GM19238 (cell line): ENCODE results near the gene C12orf54.
"Not testable (repeated sequence)": the region's sequence is repeated elsewhere in the genome, so short reads cannot be mapped to it uniquely, and the experiment has no call there.

Source experiments
- DNase-seq: peaks from one replicate; pipeline ENCODE4 v3.0.0; 2011; ENCODE audit warnings: low spot score; ENCODE audit not compliant: insufficient read length

The C12orf54 gene

DNA sequence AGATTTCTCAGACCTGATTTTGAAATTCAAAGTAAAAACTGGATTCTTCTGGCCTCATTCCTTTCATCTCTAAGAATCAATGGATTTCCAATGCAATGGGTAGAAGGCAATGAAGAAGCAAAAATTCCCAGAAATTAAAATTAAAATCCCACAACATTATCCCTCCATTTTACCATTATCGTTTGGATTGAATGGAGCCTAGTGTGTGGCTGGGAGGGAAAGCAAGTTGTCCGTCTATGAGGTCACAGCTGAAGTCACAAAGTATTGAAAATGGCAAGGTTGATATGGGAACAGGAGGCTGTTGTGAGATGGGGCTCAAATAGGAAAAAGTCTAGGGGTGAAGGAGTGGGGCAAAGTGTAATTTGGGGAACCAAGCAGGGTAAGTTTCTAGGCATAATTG lies at the start of gene C12orf54:
C12orf54 (plus strand) TSS at position 301 of the 400 bp plus-strand sequence. CDS start 799 bp downstream, outside the sequence.
- no peak for DNase-seq

DNA sequence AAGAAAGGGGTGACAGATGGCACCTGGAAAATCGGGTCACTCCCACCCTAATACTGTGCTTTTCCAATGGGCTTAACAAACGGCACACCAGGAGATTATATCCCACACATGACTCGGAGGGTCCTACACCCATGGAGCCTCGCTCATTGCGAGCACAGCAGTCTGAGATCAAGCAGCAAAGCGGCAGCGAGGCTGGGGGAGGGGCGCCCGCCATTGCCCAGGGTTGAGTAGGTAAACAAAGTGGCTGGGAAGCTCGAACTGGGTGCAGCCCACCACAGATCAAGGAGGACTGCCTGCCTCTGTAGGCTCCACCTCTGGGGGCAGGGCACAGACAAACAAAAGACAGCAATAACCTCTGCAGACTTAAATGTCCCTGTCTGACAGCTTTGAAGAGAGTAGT lies 48.3 kb upstream of the C12orf54 start:
- DNase-seq, result not testable (repeated sequence)

DNA sequence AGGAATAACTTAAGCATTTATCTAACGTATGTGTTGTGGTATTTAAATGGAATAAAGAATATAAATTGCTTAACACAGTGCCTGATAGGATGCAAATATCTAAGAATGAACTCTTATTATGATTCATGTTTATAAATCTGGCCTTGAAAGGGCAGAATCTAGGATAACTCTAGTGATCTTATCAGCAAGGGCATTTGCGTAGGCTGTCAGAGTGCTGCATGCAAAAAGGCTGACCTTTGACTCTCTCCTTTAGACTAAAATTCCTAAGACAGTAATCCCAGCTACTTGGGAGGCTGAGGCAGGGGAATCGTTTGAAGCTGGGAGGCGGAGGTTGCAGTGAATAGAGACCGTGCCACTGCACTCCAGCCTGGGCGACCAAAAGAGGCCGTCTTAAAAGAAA lies 41.2 kb upstream of the C12orf54 start:
- DNase-seq, result no peak

DNA sequence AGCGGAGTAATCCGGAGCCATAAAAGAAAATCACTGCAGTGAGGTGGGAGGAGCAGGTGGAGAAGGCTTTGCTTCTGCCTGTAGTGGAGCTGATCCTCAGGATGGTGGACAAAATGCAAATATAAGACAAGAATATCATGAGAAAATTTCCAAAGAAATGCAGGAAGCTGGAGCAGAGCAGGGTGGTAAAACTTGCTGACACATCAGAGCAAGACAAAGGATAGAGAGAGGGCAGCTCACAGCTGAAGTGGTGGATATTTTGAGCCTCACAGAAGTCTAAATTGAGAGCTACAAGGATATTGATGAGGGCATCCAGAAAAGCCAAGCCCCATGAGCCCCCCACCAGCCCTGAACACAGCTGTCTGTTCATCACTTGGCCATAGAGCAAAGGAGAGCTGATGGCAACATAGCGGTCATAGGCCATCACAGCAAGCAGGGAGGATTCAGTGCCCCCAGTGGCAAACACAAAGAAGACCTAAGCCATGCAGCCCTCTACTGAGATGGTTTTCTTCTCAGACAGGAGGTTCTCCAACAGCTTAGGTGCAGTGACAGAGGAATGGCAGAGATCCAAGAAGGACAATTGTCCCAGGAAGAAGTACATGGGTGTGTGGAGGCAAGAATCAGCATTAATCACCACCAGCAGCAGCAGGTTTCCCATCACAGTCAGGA lies 40.0 kb upstream of the C12orf54 start:
- no peak for DNase-seq

DNA sequence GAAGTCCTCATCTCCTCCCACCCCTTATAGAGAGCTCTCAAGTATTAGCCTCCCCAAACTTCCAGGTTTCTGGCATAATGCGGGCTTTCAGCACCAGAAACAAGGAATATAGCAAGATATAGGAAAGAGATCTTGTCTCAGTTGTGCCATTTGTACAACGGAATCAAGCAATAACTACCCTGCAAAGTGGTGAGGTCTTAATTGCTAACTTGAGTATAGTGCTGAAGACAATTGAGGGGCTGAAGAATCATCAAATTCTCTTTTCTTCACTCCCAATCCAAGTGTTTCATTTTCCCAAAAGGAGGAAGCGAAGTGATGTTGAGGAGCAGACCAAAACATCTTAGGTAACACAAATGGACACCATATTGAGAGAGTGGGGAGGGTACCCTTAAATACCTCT lies 36.8 kb upstream of the C12orf54 start:
- no peak for DNase-seq

- no peak for DNase-seq
Measured at GRCh38 chr12:48446161-48446776, 36.0 kb upstream of the C12orf54 start.

- DNase-seq, result no peak
Measured at GRCh38 chr12:48447755-48448154, 34.5 kb upstream of the C12orf54 start.

DNA sequence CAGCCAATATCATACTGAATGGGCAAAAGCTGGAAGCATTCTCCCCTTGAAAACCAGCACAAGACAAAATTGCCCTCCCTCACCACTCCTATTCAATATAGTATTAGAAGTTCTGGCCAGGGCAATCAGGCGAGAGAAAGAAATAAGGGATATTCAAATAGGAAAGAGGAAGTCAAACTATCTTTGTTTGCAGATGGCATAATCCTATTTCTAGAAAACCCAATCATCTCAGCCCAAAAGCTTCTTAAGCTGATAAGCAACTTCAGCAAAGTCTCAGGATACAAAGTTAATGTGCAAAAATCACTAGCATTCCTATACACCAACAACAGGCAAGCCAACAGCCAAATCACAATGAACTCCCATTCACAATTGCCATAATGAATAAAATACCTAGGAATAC lies 30.9 kb upstream of the C12orf54 start:
- no peak for DNase-seq

DNA sequence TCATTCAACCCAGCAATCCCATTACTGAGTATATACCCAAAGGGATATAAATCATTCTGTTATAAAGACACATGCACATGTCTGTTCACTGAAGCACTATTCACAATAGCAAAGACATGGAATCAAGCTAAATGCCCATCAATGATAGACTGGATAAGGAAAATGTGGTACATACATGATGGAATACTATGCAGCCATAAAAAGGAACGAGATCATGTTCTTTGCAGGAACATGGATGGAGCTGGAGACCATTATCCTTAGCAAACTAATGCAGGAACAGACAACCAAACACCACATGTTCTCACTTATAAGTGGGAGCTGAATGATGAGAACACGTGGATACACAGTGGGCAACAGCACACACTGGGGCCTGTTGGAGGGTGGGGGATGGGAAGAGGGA lies 29.3 kb upstream of the C12orf54 start:
- DNase-seq, result not testable (repeated sequence)

DNA sequence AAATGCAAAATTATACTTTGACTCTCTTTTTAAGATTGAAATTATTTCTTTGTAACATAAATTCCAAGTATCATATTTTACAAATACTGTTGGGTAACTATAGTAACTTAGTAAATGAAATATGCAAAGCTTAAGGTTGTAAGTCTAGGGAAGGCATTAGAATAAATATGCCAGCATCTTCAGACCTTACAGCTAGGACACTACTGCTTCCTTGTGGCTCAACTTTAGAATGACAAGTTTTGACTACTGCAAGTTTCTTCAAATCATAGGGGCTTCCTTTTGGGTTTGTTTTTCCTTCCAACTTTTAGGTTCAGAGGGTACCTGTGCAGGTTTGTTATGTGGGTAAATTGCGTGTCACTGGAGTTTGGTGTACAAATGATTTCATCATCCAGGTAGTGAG lies 27.6 kb upstream of the C12orf54 start:
- DNase-seq, result no peak

DNA sequence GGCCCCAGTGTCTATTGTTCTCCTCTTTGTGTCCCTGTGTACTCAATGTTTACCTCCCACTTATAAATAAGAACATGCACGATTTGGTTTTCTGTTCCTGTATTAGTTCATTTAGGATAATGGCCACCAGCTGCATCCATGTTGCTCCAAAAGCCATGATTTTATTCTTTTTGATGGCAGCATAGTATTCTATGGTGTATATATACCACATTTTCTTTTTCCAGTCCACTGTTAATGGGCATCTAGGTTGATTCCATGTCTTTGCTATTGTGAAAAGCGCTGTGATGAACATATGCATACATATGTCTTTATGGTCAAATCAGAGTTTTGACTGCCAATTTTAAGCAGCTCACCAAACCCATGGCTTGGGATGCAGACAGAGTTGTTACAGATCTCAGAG lies 27.2 kb upstream of the C12orf54 start:
- DNase-seq, result no peak

- DNase-seq, result no peak
Measured at GRCh38 chr12:48459259-48459658, 23.0 kb upstream of the C12orf54 start.

DNA sequence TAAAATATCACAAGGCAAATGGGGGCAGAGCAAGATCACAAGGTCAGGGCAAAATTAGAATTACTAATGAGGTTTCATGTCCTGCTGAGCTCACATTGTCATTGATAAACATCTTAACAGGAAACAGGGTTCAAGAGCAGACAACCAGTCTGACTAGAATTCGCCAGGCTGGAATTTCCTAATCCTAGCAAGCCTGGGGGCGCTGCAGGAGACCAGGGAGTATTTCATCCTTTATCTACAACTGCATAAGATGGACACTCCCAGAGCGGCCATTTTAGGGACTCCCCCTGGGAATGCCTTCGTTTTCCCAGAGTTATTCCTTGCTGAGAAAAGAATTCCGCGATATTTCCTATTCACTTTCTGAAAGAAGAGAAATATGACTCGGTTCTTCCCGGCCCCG lies 13.3 kb upstream of the C12orf54 start:
- DNase-seq, result not testable (repeated sequence)

DNA sequence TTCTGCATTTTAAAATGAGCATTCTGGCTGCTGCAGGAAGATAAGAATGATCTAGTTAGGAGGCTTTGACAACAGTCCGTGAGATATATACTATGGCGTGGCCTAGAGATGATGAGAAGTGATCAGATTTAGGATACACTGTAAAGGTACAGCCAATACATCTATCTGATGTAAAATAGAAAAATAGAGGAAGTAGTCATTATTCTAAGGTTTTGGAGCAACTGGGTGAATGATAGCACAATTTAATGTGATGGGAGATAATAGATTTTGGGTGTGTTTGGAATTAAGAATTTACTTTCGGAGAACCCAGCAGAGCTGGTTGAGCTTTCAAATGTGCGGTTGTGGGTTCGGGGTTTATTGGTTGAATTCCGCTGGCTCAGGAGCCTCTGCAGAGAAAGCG lies 10.0 kb upstream of the C12orf54 start, which contains the start of gene ANP32D:
ANP32D (plus strand) TSS at position 301 of the 400 bp plus-strand sequence. CDS start 106 bp downstream, outside the sequence.
- no peak for DNase-seq

DNA sequence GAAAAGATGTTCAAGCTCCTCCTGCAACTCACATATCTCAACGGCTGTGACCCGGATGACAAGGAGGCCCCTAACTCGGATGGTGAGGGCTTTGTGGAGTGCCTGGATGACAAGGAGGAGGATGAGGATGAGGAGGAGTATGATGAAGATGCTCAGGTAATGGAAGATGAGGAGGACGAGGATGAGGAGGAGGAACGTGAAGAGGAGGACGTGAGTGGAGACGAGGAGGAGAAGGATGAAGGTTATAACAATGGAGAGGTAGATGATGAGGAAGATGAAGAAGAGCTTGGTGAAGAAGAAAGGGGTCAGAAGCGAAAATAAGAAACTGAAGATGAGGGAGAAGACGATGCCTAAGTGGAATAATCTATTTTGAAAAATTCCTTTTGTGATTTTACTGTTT lies 9.2 kb upstream of the C12orf54 start:
- no peak for DNase-seq

- DNase-seq, result not testable (repeated sequence)
Measured at GRCh38 chr12:48474497-48474896, 7.8 kb upstream of the C12orf54 start.

DNA sequence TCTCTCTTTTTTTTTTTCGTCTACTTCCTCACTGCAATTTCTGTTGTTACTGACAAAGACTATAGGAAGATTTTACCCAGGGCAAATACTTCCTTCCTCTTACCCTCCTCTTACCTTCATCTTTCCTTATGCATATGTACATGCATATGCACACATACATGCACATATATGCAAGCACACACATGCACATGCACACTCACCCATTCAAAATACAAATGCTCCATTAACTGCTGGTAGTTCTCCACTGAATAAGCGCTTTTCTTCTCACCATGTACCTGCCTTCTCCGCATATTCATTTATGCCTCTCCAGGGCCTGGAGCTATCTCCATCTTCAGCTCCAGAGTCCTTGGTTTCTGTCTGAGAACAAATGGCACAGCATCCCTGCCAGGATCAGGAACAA lies 632 bp downstream of the C12orf54 start:
- no peak for DNase-seq

DNA sequence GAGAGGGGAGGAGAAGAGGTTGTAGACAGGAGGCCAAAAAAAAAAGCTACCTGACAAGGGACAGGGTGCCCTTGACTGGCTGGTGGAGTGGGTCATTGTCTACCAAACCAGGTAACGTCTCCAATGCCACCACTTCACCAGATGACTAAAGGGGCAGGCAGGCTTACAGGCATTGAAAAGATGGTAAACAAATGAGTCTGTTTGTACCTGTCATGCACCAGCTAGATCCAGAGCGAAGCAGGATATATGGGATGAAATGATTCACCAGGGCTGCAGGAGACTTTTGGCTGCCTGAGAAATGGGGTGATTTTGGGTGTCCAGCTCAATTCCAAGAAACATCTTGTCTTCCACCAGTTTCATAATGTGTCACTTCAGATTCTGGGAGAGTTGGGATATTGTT lies 4.0 kb downstream of the C12orf54 start:
- no peak for DNase-seq

DNA sequence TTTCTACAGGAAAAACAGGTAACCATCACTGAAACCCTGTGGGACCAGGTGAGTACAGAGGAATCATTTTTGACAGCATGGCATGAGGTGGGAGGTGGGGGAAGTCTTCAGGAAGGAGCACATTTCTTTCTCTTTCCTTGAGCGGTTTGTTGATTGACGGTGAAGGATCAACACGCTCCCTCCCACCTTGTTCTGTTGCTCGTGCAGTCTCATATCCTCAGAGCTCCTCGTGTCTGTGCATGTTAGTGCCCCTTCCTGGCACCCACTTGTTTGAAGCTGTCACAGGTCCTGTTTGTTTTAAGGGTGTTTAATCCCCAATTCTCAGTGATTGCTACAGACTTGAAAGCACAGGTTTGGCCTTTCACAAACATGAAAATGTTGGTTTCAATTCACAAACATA lies 4.4 kb downstream of the C12orf54 start:
- no peak for DNase-seq

GRCh38 chr12:48489012-48489411 lies 6.7 kb downstream of the C12orf54 start:
- DNase-seq, result peak; percentile 8

- DNase-seq, result not testable (repeated sequence)
Measured at GRCh38 chr12:48489456-48489855, 7.2 kb downstream of the C12orf54 start.

- not testable (repeated sequence) for DNase-seq
Measured at GRCh38 chr12:48500281-48500680, 18.0 kb downstream of the C12orf54 start.

DNA sequence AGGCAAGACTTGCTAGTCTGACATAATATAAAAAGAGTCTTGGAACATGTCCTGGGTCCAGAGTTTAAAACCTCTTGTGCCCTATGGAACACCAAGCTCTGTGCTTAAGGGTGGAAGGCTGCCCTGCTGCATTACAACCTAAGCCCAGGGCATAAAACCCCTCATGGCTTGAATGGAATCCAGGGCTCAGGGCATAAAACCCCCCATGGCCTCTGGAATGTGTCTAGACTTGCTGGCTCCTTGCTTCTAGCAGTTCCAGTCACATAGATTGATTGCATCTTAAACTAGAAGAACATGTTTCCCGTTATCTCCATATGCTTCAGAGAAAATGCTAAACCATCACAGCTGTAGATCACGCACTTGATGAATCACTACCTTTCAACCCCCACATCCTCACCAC lies 24.5 kb downstream of the C12orf54 start:
- DNase-seq, result not testable (repeated sequence)
